ENCODE measurements around the gene IQSEC1.

Gene IQSEC1

GRCh38 chr3:13088028-13089006 lies 15.1 kb upstream of the IQSEC1 start:
- TF ChIP-seq SPI1 (IDR thresholded peaks at IDR 0.05; ENCODE audit: low read depth, low read length) (peak; percentile 77), POLR2AphosphoS5 (IDR thresholded peaks at IDR 0.05; ENCODE audit: low read depth, low read length) (no peak)
- FAIRE-seq = peak; percentile 98

GRCh38 chr3:13087320-13087990 lies 14.2 kb upstream of the IQSEC1 start:
- DNase-seq (ENCODE audit: insufficient read length, low spot score) = no peak
- TF ChIP-seq POLR2A (IDR thresholded peaks at IDR 0.05; ENCODE audit: low read depth, low read length) = no peak
- TF ChIP-seq SPI1 (IDR thresholded peaks at IDR 0.05; ENCODE audit: low read depth, low read length) = no peak
- FAIRE-seq = no peak

More at GRCh38 chr3:13088028-13089006, 15.1 kb upstream of the IQSEC1 start:
- DNase-seq (ENCODE audit: insufficient read length, low spot score) = no peak

GRCh38 chr3:13086531-13086981 lies 13.3 kb upstream of the IQSEC1 start:
- DNase-seq (ENCODE audit: insufficient read length, low spot score) (no peak), FAIRE-seq (peak; percentile 54)
- TF ChIP-seq POLR2AphosphoS5 (IDR thresholded peaks at IDR 0.05; ENCODE audit: low read depth, low read length) (no peak), TAF1 (IDR thresholded peaks at IDR 0.05; ENCODE audit: low read depth, low read length) (no peak), POU2F2 (IDR thresholded peaks at IDR 0.05; ENCODE audit: low read depth, low read length) (no peak), PAX5 (IDR thresholded peaks at IDR 0.05; ENCODE audit: insufficient read depth, low read length, severe bottlenecking) (no peak), POLR2A (IDR thresholded peaks at IDR 0.05; ENCODE audit: low read depth, low read length) (no peak), SPI1 (IDR thresholded peaks at IDR 0.05; ENCODE audit: low read depth, low read length) (no peak)

GRCh38 chr3:13085846-13086179 lies 12.6 kb upstream of the IQSEC1 start:
- DNase-seq (ENCODE audit: insufficient read length, low spot score) (no peak), FAIRE-seq (peak; percentile 75)
- TF ChIP-seq TAF1 (IDR thresholded peaks at IDR 0.05; ENCODE audit: low read depth, low read length) = no peak
- no peak for TF ChIP-seq POU2F2 (IDR thresholded peaks at IDR 0.05; ENCODE audit: low read depth, low read length)
- no peak for TF ChIP-seq POLR2A (IDR thresholded peaks at IDR 0.05; ENCODE audit: low read depth, low read length)
- TF ChIP-seq POLR2AphosphoS5 (IDR thresholded peaks at IDR 0.05; ENCODE audit: low read depth, low read length) = no peak
- TF ChIP-seq PAX5 (IDR thresholded peaks at IDR 0.05; ENCODE audit: insufficient read depth, low read length, severe bottlenecking) = no peak
- TF ChIP-seq SPI1 (IDR thresholded peaks at IDR 0.05; ENCODE audit: low read depth, low read length) = no peak

- FAIRE-seq (peak; percentile 9), DNase-seq (ENCODE audit: insufficient read length, low spot score) (no peak)
- no peak for TF ChIP-seq SPI1 (IDR thresholded peaks at IDR 0.05; ENCODE audit: low read depth, low read length)
- no peak for TF ChIP-seq POLR2A (IDR thresholded peaks at IDR 0.05; ENCODE audit: low read depth, low read length)
- no peak for TF ChIP-seq POU2F2 (IDR thresholded peaks at IDR 0.05; ENCODE audit: low read depth, low read length)
Measured at GRCh38 chr3:13085081-13085845, 12.0 kb upstream of the IQSEC1 start.

GRCh38 chr3:13083898-13084297 lies 10.7 kb upstream of the IQSEC1 start:
- DNase-seq (ENCODE audit: insufficient read length, low spot score) (peak; percentile 56), FAIRE-seq (no peak)
- TF ChIP-seq TAF1 (IDR thresholded peaks at IDR 0.05; ENCODE audit: low read depth, low read length) = no peak
- TF ChIP-seq POU2F2 (IDR thresholded peaks at IDR 0.05; ENCODE audit: low read depth, low read length) = no peak
- TF ChIP-seq POLR2A (IDR thresholded peaks at IDR 0.05; ENCODE audit: low read depth, low read length) = no peak
- TF ChIP-seq PAX5 (IDR thresholded peaks at IDR 0.05; ENCODE audit: insufficient read depth, low read length, severe bottlenecking) = peak; percentile 44
- TF ChIP-seq SPI1 (IDR thresholded peaks at IDR 0.05; ENCODE audit: low read depth, low read length) = peak; percentile 82

GRCh38 chr3:13083254-13083653 lies 10.0 kb upstream of the IQSEC1 start:
- TF ChIP-seq PAX5 (IDR thresholded peaks at IDR 0.05; ENCODE audit: insufficient read depth, low read length, severe bottlenecking) (no peak), POU2F2 (IDR thresholded peaks at IDR 0.05; ENCODE audit: low read depth, low read length) (no peak), SPI1 (IDR thresholded peaks at IDR 0.05; ENCODE audit: low read depth, low read length) (no peak), POLR2A (IDR thresholded peaks at IDR 0.05; ENCODE audit: low read depth, low read length) (no peak)
- FAIRE-seq (no peak), DNase-seq (ENCODE audit: insufficient read length, low spot score) (no peak)

- no peak for DNase-seq (ENCODE audit: insufficient read length, low spot score)
- no peak for FAIRE-seq
- no peak for TF ChIP-seq POLR2A (IDR thresholded peaks at IDR 0.05; ENCODE audit: low read depth, low read length)
- no peak for TF ChIP-seq SPI1 (IDR thresholded peaks at IDR 0.05; ENCODE audit: low read depth, low read length)
- no peak for TF ChIP-seq POLR2AphosphoS5 (IDR thresholded peaks at IDR 0.05; ENCODE audit: low read depth, low read length)
Measured at GRCh38 chr3:13082677-13083076, 9.4 kb upstream of the IQSEC1 start.

GRCh38 chr3:13081603-13082360 lies 8.6 kb upstream of the IQSEC1 start:
- peak; percentile 40 for FAIRE-seq
- TF ChIP-seq TAF1 (IDR thresholded peaks at IDR 0.05; ENCODE audit: low read depth, low read length) (no peak), POLR2A (IDR thresholded peaks at IDR 0.05; ENCODE audit: low read depth, low read length) (no peak), POLR2AphosphoS5 (IDR thresholded peaks at IDR 0.05; ENCODE audit: low read depth, low read length) (no peak), SPI1 (IDR thresholded peaks at IDR 0.05; ENCODE audit: low read depth, low read length) (no peak), POU2F2 (IDR thresholded peaks at IDR 0.05; ENCODE audit: low read depth, low read length) (no peak)
- no peak for DNase-seq (ENCODE audit: insufficient read length, low spot score)
